ENCODE data around the gene PPID.
"Not testable (repeated sequence)": the region's sequence is repeated elsewhere in the genome, so short reads cannot be mapped to it uniquely, and the experiment has no call there.

Gene PPID

GRCh38 chr4:158669310-158669709 is 53.9 kb downstream of the PPID start:
- FAIRE-seq (no peak), DNase-seq (ENCODE audit: low spot score) (no peak)

- FAIRE-seq (no peak), DNase-seq (ENCODE audit: low spot score) (no peak)
These were observed 55.5 kb downstream of the PPID start for GRCh38 chr4:158667651-158668198.

- DNase-seq (ENCODE audit: low spot score) (no peak), FAIRE-seq (no peak)
These were observed 56.3 kb downstream of the PPID start for GRCh38 chr4:158666892-158667291.

DNA sequence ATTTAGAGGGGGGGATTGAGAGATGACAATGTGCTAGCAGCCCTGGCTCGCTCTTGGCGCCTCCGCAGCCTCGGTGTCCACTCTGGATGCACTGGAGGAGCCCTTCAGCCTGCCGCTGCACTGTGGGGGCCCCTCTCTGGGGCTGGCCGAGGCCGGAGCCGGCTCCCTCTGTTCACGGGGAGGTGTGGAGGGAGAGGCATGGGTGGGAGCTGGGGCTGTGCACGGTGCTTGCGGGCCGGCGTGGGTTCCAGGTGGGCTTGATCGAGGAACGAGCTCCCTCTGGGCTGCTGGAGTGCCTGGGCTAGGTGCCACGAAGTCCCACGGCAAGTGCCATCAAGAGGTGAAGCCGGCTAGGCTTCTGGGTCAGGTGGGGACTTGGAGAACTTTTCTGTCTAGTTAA is 58.4 kb downstream of the PPID start:
- no peak for DNase-seq (ENCODE audit: low spot score)
- FAIRE-seq, result no peak

DNA sequence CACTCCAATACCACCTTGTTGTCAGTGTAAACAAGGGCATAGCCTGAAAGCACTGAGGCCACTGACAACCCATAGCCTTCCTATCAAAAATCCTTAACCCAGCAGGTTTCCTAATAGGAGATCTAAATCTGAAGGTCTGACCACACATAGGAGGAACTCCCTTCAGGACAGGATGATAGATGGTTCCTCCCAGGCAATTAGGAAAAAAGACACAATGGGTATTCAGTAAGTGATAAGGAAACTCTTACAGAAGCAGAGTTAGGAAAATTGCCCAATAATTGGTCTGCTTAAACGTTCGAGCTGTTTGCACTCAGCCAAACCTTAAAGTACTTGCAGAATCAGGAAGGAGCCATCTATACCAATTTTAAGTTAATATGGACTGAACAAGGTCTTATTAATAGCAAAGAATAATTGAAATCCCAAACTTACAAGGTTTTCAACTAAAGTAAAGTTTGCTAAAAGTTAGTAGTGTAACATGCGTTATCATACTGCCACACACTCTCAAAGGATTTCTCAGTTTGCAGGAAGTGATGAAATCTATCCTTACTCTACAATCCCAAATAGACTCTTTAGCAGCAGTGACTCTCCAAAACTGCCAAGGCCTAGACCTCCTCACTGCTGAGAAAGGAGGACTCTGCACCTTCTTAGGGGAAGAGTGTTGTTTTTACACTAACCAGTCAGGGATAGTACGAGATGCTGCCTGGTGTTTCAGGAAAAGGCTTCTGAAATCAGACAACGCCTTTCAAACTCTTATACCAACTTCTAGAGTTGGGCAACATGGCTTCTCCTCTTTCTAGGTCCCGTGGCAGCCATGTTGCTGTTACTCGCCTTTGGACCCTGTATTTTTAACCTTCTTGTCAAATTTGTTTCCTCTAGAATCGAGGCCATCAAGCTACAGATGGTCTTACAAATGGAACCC is 59.2 kb downstream of the PPID start:
- FAIRE-seq; DNase-seq (ENCODE audit: low spot score): not testable (repeated sequence)

GRCh38 chr4:158663255-158663654 is 59.9 kb downstream of the PPID start:
- DNase-seq (ENCODE audit: low spot score); FAIRE-seq: not testable (repeated sequence)

Measured in RCC 7860 (cell line).